SJSA1 (cell line): ENCODE measurements around the gene BMP2. TPM values are rescaled to one million over a fixed set of nuclear protein-coding genes. Genes with fewer than 3 reads are reported as not detected.

Experiments used
- DNase-seq, 2 experiments: peaks; one replicate each; pipeline ENCODE4 v3.0.0-alpha.2; 2015 to 2020; ENCODE audit warnings: low spot score in 2 of 2, low read depth in 1 of 2
- H3K27ac ChIP-seq: fragments of 250-450 bp; sonication (Bioruptor Pico); 2 replicates; pipeline ENCODE4 v1.5.1; 2020; ENCODE audit warnings: mild to moderate bottlenecking, moderate library complexity
- H3K27me3 ChIP-seq: fragments of 250-450 bp; sonication (Bioruptor Pico); replicated peaks from 2 replicates; pipeline ENCODE4 v1.5.1; 2020; ENCODE audit warnings: mild to moderate bottlenecking, moderate library complexity
- H3K36me3 ChIP-seq: fragments of 250-450 bp; sonication (Bioruptor Pico); 2 replicates; pipeline ENCODE4 v1.5.1; 2020; ENCODE audit warnings: mild to moderate bottlenecking
- H3K4me1 ChIP-seq: fragments of 250-450 bp; sonication (Bioruptor Pico); replicated peaks from 2 replicates; pipeline ENCODE4 v1.6.1; 2021; ENCODE audit warnings: mild to moderate bottlenecking
- H3K4me3 ChIP-seq: fragments of 250-450 bp; sonication (Bioruptor Pico); 2 replicates; pipeline ENCODE4 v1.5.1; 2020; ENCODE audit warnings: mild to moderate bottlenecking
- H3K9me3 ChIP-seq: fragments of 250-450 bp; sonication (Bioruptor Pico); replicated peaks from 2 replicates; pipeline ENCODE4 v1.5.1; 2020; ENCODE audit warnings: mild to moderate bottlenecking
- total RNA-seq: library from RNA; depleted of rRNA; stranded (reverse); fragments of >200 nt; shearing (Covaris generic); gene quantifications from 2 replicates; pipeline ENCODE4 v1.2.3, GENCODE V29; 2014

Gene BMP2
- total RNA-seq, 1 experiment from 2014 or later: 9.7 TPM

- H3K36me3 ChIP-seq: no peaks in the 10 kb centered on the region
These were observed 61.4 kb downstream of the BMP2 start for GRCh38 chr20:6828794-6829423.

GRCh38 chr20:6829510-6830116 lies 62.1 kb downstream of the BMP2 start:
- no peaks in the 10 kb centered on the region for H3K27me3 ChIP-seq
- no peak overlapping the region for H3K4me3 ChIP-seq
- no peak for DNase-seq
- H3K9me3 ChIP-seq: no peaks in the 10 kb centered on the region
- no peaks in the 10 kb centered on the region for H3K4me1 ChIP-seq
- no peak overlapping the region for H3K27ac ChIP-seq
- H3K36me3 ChIP-seq: no peaks in the 10 kb centered on the region

More at GRCh38 chr20:6828794-6829423, 61.4 kb downstream of the BMP2 start:
- H3K9me3 ChIP-seq: no peaks in the 10 kb centered on the region
- no peak overlapping the region for H3K27ac ChIP-seq
- no peaks in the 10 kb centered on the region for H3K4me1 ChIP-seq
- peak; percentile 37 to 48 for DNase-seq
- H3K4me3 ChIP-seq: no peak overlapping the region
- no peaks in the 10 kb centered on the region for H3K27me3 ChIP-seq
